Mesenchymal stem cell (in vitro differentiated cells and primary cell): ENCODE measurements around the gene RBMS3.

Source experiments
- DNase-seq: peaks from one replicate; pipeline ENCODE4 v3.0.0-alpha.2; 2013
- H2AFZ ChIP-seq: one replicate; pipeline ENCODE4 v1.6.1; 2013; ENCODE audit warnings: low read depth, mild to moderate bottlenecking, control low read depth, inconsistent platforms, low read length, moderate library complexity
- H2AK5ac ChIP-seq: 2 replicates; pipeline ENCODE4 v1.6.1; 2013; ENCODE audit warnings: low read length, moderate library complexity, mild to moderate bottlenecking, inconsistent platforms; ENCODE audit not compliant: severe bottlenecking
- H2BK120ac ChIP-seq: one replicate; pipeline ENCODE4 v1.6.1; 2013; ENCODE audit warnings: low read depth, mild to moderate bottlenecking, inconsistent platforms, low read length, moderate library complexity
- H2BK12ac ChIP-seq, 2 experiments: one replicate each; pipeline ENCODE4 v1.6.1; 2013; ENCODE audit warnings: inconsistent platforms in 2 of 2, low read length in 2 of 2, mild to moderate bottlenecking in 2 of 2, moderate library complexity in 2 of 2, control low read depth in 1 of 2
- H2BK15ac ChIP-seq: one replicate; pipeline ENCODE4 v1.6.1; 2013; ENCODE audit warnings: mild to moderate bottlenecking, low read depth, inconsistent platforms; ENCODE audit not compliant: poor library complexity, severe bottlenecking
- H2BK5ac ChIP-seq: 2 replicates; pipeline ENCODE4 v1.6.1; 2013; ENCODE audit warnings: low read depth, mild to moderate bottlenecking, low read length, control low read depth, inconsistent platforms; ENCODE audit not compliant: poor library complexity, severe bottlenecking
- H3K14ac ChIP-seq, 2 experiments: one replicate each; pipeline ENCODE4 v1.6.1; 2013; ENCODE audit warnings: inconsistent platforms in 2 of 2, low read length in 2 of 2, control low read depth in 1 of 2, mild to moderate bottlenecking in 1 of 2, moderate library complexity in 1 of 2
- H3K18ac ChIP-seq, 2 experiments: one replicate each; pipeline ENCODE4 v1.6.1; 2013; ENCODE audit warnings: inconsistent platforms in 2 of 2, low read length in 2 of 2, control low read depth in 1 of 2, low read depth in 1 of 2, mild to moderate bottlenecking in 1 of 2
- H3K23ac ChIP-seq, 2 experiments: one replicate each; pipeline ENCODE4 v1.6.1; 2013; ENCODE audit warnings: inconsistent platforms in 2 of 2, low read length in 2 of 2, mild to moderate bottlenecking in 2 of 2, moderate library complexity in 2 of 2, control low read depth in 1 of 2
- H3K27ac ChIP-seq: 2 replicates; pipeline ENCODE4 v1.5.1; 2013; ENCODE audit warnings: mild to moderate bottlenecking, moderate library complexity, low read length, control low read depth, inconsistent platforms; ENCODE audit not compliant: poor library complexity, severe bottlenecking
- H3K27me3 ChIP-seq, 2 experiments: 2 replicates each; pipeline versions ENCODE4 v1.6.1 to v1.7.0; 2013; ENCODE audit warnings: low read length in 2 of 2, mild to moderate bottlenecking in 2 of 2, moderate library complexity in 2 of 2, control low read depth in 1 of 2, inconsistent platforms in 1 of 2; ENCODE audit not compliant: control insufficient read depth in 1 of 2, insufficient read depth in 1 of 2
- H3K36me3 ChIP-seq, 2 experiments: 2 replicates each; pipeline versions ENCODE4 v1.6.1 to v1.7.0; 2013; ENCODE audit warnings: low read length in 2 of 2, control low read depth in 1 of 2, inconsistent platforms in 1 of 2, low read depth in 1 of 2, mild to moderate bottlenecking in 1 of 2; ENCODE audit not compliant: insufficient read depth in 2 of 2, control insufficient read depth in 1 of 2
- H3K4ac ChIP-seq, 2 experiments: one replicate each; pipeline ENCODE4 v1.6.1; 2013; ENCODE audit warnings: inconsistent platforms in 2 of 2, low read length in 2 of 2, mild to moderate bottlenecking in 2 of 2, moderate library complexity in 2 of 2, control low read depth in 1 of 2, low read depth in 1 of 2
- H3K4me1 ChIP-seq: 2 replicates; pipeline ENCODE4 v1.6.1; 2013; ENCODE audit warnings: low read depth, low read length, control low read depth; ENCODE audit not compliant: control insufficient read depth, insufficient read depth
- H3K4me2 ChIP-seq: 2 replicates; pipeline ENCODE4 v1.6.1; 2013; ENCODE audit warnings: low read length, mild to moderate bottlenecking, inconsistent platforms; ENCODE audit not compliant: poor library complexity, severe bottlenecking
- H3K4me3 ChIP-seq, 2 experiments: 2 replicates each; pipeline versions ENCODE4 v1.5.1 to v1.7.0; 2013; ENCODE audit warnings: low read length in 2 of 2, mild to moderate bottlenecking in 2 of 2, control low read depth in 1 of 2, low read depth in 1 of 2; ENCODE audit not compliant: insufficient read depth in 1 of 2
- H3K79me1 ChIP-seq: replicated peaks from 2 replicates; pipeline ENCODE4 v1.6.1; 2013; ENCODE audit warnings: mild to moderate bottlenecking, control low read depth, low read length, inconsistent platforms; ENCODE audit not compliant: poor library complexity, severe bottlenecking
- H3K9ac ChIP-seq: 2 replicates; pipeline ENCODE4 v1.7.0; 2013; ENCODE audit warnings: mild to moderate bottlenecking, low read length, moderate library complexity
- H3K9me3 ChIP-seq: 2 replicates; pipeline ENCODE4 v1.7.0; 2013; ENCODE audit warnings: mild to moderate bottlenecking, low read length; ENCODE audit not compliant: control insufficient read depth
- H4K8ac ChIP-seq: one replicate; pipeline ENCODE4 v1.6.1; 2013; ENCODE audit warnings: inconsistent platforms, mild to moderate bottlenecking, low read length, moderate library complexity
- H4K91ac ChIP-seq: one replicate; pipeline ENCODE4 v1.6.1; 2013; ENCODE audit warnings: mild to moderate bottlenecking, low read length, inconsistent platforms
- WGBS: methylation state at CpG from one replicate; pipeline ENCODE4 v1.1.7; 2013; ENCODE audit warnings: mixed read lengths; 5-methylcytosine and 5-hydroxymethylcytosine counted together

The RBMS3 gene

DNA sequence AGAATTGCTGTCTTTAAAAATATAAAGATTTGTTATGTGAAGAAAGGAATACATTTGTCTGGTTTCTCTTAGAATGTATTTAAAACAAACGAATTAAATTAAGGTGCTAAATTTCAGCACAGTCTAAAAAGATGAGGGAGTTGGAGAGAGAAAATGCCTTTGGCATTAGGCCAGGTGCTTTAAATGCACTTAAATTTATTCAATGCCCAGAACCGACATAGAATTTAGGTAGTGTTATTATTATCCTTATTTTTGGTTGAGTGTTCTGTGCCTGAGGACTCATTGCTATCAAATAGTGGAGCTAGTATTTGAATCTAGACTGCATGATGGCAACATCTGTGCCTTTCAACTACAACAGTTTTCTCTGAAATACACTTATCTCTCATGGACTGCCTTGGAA is 287.5 kb downstream of the RBMS3 start:
- no peak overlapping the region for H3K27ac ChIP-seq
- H3K79me1 ChIP-seq = peaks cover 13% of the 10 kb centered on the region
- no peak overlapping the region for H2AK5ac ChIP-seq
- no peak overlapping the region for H2BK5ac ChIP-seq
- H3K4me3 ChIP-seq = no peak overlapping the region
- H2BK120ac ChIP-seq = no peak overlapping the region
- H2BK12ac ChIP-seq = no peak overlapping the region
- H3K9me3 ChIP-seq = peaks cover 10% of the 10 kb centered on the region
- H3K9ac ChIP-seq = no peak overlapping the region
- H3K27me3 ChIP-seq = no peaks in the 10 kb centered on the region
- no peak overlapping the region for H4K8ac ChIP-seq
- no peak overlapping the region for H3K4ac ChIP-seq
- no peak overlapping the region for H3K14ac ChIP-seq
- WGBS = 100% methylated on average over 1 of the region's 2 CpGs
- no peak overlapping the region for H4K91ac ChIP-seq
- no peak for DNase-seq
- H3K23ac ChIP-seq = no peak overlapping the region
- H2BK15ac ChIP-seq = no peak overlapping the region
- H3K4me2 ChIP-seq = no peak overlapping the region
- no peak overlapping the region for H2AFZ ChIP-seq
- H3K18ac ChIP-seq = no peak overlapping the region
- H3K36me3 ChIP-seq = no peaks in the 10 kb centered on the region
- H3K4me1 ChIP-seq = no peaks in the 10 kb centered on the region

GRCh38 chr3:29576181-29576580 is 295.3 kb downstream of the RBMS3 start:
- no peak overlapping the region for H2AFZ ChIP-seq
- peak overlapping the region; percentile 80 for H4K8ac ChIP-seq
- no peak overlapping the region for H2BK5ac ChIP-seq
- H4K91ac ChIP-seq = no peak overlapping the region
- peaks cover 0 to 7% of the 10 kb centered on the region in 2 experiments for H3K36me3 ChIP-seq
- no peak overlapping the region for H2BK15ac ChIP-seq
- H2BK12ac ChIP-seq = no peak overlapping the region
- 100% methylated on average over 1 of the region's 1 CpG for WGBS
- H3K4me1 ChIP-seq = peaks cover 7% of the 10 kb centered on the region
- no peak overlapping the region for H3K23ac ChIP-seq
- no peak overlapping the region for H3K14ac ChIP-seq
- H3K4ac ChIP-seq = no peak overlapping the region
- no peak for DNase-seq
- H3K4me3 ChIP-seq = no peak overlapping the region
- peaks cover 11% of the 10 kb centered on the region for H3K9me3 ChIP-seq
- no peak overlapping the region for H3K4me2 ChIP-seq
- no peak overlapping the region for H2AK5ac ChIP-seq
- H3K27me3 ChIP-seq = no peaks in the 10 kb centered on the region
- peaks cover 24% of the 10 kb centered on the region for H3K79me1 ChIP-seq
- no peak overlapping the region for H3K27ac ChIP-seq
- no peak overlapping the region for H2BK120ac ChIP-seq
- no peak overlapping the region for H3K9ac ChIP-seq
- H3K18ac ChIP-seq = no peak overlapping the region

DNA sequence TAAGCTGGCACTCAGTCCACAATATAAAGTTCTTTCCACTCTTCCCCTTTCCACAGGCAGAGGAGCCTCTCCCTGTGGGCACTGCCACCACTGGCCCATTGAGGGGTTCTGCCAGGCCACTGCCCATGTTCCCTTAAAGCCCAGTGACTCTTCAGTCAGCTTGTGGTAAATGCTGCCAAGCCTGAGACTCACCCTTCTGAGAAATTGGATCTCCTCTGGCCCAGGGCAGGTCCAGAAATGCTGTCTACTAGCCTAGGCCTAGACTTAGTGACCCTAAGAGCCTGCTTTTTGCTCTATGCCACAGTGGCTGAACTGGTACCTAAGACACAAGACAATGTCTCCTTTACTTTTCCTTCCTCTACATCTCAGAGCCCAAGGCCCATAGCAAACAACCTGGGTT is 295.8 kb downstream of the RBMS3 start:
- peak overlapping the region in 1 of 2 experiments; percentile 15 for H2BK12ac ChIP-seq
- peaks cover 0 to 7% of the 10 kb centered on the region in 2 experiments for H3K36me3 ChIP-seq

DNA sequence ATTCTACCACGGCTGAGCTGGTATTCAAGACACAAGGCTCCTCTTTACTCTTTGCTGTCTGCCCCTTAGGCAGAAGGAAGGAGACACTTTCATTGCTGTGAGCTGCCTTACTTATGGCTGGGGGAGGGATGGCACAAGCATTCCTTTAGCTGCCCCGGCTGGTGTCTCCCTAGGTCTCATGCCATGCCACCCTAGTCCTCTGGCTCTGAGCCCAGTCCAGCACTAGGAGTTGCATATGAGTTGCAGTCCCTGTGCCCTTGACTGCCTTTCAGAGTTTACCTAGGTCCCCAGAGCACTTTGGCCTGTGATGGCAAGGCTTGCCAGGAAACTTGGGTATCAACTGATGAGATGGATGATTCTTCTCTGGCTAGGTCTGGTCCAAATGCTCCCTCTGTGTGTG is 296.4 kb downstream of the RBMS3 start:
- peaks cover 25% of the 10 kb centered on the region for H3K79me1 ChIP-seq
- no peak overlapping the region for H3K23ac ChIP-seq
- no peak overlapping the region for H3K9ac ChIP-seq
- peak overlapping the region; percentile 28 to 37 for H2BK12ac ChIP-seq
- H2BK5ac ChIP-seq = no peak overlapping the region
- H4K91ac ChIP-seq = peak overlapping the region; percentile 52
- no peak overlapping the region for H3K27ac ChIP-seq
- H2AFZ ChIP-seq = no peak overlapping the region
- H3K9me3 ChIP-seq = peaks cover 5% of the 10 kb centered on the region
- no peak overlapping the region for H3K14ac ChIP-seq
- no peaks in the 10 kb centered on the region for H3K27me3 ChIP-seq
- H3K4me1 ChIP-seq = peaks cover 7% of the 10 kb centered on the region
- no peak overlapping the region for H3K4me2 ChIP-seq
- peak overlapping the region; percentile 3 for H4K8ac ChIP-seq
- no peak overlapping the region for H2AK5ac ChIP-seq
- H3K4ac ChIP-seq = peak overlapping the region; percentile 9 to 69
- H2BK15ac ChIP-seq = no peak overlapping the region
- no peak for DNase-seq
- peaks cover 0 to 7% of the 10 kb centered on the region in 2 experiments for H3K36me3 ChIP-seq
- WGBS = 95% methylated on average over 2 of the region's 2 CpGs
- no peak overlapping the region for H2BK120ac ChIP-seq
- no peak overlapping the region for H3K4me3 ChIP-seq
- peak overlapping the region in 1 of 2 experiments; percentile 67 for H3K18ac ChIP-seq

More for the DNA sequence above, 295.8 kb downstream of the RBMS3 start:
- Histone ChIP-seq H3K4me2 (no peak overlapping the region), H3K4me3 (no peak overlapping the region), H2AK5ac (no peak overlapping the region), H3K14ac (no peak overlapping the region), H4K8ac (peak overlapping the region; percentile 80), H3K27me3 (no peaks in the 10 kb centered on the region), H4K91ac (no peak overlapping the region), H3K18ac (peak overlapping the region in 1 of 2 experiments; percentile 81), H3K23ac (no peak overlapping the region), H3K27ac (no peak overlapping the region), H2BK15ac (peak overlapping the region; percentile 57), H3K4me1 (peaks cover 7% of the 10 kb centered on the region), H3K9ac (no peak overlapping the region), H3K9me3 (peaks cover 6% of the 10 kb centered on the region), H3K4ac (peak overlapping the region in 1 of 2 experiments; percentile 9), H2BK120ac (peak overlapping the region; percentile 49), H2AFZ (no peak overlapping the region), H2BK5ac (no peak overlapping the region), H3K79me1 (peaks cover 24% of the 10 kb centered on the region)
- no peak for DNase-seq
